Fibroblast of pulmonary artery (primary cell): Measurements from ENCODE around the gene BRME1.

Experiments
- DNase-seq: peaks from one replicate; pipeline ENCODE4 v3.0.0-alpha.2; 2010; ENCODE audit warnings: low read depth
- H3K4me3 ChIP-seq: replicated peaks from 2 replicates; pipeline ENCODE4 v1.5.1; 2011; ENCODE audit warnings: low read depth, mild to moderate bottlenecking, control low read depth, low read length, moderate library complexity
- TF ChIP-seq, protein P1 (sequence below): IDR thresholded peaks from 2 replicates; pipeline ENCODE4 v1.5.1; 2011; ENCODE audit warnings: mild to moderate bottlenecking, control low read depth, low read length, inconsistent platforms; ENCODE audit errors: missing control alignments

BRME1 gene

DNA sequence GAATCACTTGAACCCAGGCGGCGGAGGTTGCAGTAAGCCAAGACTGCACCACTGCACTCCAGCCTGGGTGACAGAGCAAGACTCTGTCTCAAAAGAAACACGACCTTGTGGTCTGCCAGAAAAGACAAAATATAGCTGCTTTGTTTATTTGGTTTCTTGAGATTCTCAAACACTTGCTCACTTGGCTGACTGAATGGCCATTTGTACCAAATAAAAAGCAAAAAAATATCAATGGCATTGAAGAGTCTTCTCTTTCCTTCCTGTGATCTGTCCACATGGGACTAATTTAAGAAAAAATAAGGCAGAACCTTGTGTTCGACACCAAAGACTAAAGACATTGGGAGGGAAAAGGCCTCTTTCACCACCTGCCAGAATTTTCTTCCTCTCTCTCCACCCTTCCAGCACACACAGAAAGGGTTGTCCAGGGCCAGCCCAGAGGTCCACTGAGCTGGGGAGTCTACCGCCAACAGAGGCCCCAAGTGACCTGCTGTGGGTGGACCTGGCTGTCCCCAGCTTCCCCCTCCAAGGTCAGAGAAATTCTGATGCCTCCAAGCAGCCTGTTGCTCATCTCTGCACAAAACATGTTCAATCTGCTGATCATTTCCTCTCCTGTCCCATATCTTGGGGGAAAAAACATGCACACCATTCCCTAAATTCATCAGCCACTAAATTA is 5.9 kb downstream of the BRME1 start:
- TF ChIP-seq, protein P1, sequence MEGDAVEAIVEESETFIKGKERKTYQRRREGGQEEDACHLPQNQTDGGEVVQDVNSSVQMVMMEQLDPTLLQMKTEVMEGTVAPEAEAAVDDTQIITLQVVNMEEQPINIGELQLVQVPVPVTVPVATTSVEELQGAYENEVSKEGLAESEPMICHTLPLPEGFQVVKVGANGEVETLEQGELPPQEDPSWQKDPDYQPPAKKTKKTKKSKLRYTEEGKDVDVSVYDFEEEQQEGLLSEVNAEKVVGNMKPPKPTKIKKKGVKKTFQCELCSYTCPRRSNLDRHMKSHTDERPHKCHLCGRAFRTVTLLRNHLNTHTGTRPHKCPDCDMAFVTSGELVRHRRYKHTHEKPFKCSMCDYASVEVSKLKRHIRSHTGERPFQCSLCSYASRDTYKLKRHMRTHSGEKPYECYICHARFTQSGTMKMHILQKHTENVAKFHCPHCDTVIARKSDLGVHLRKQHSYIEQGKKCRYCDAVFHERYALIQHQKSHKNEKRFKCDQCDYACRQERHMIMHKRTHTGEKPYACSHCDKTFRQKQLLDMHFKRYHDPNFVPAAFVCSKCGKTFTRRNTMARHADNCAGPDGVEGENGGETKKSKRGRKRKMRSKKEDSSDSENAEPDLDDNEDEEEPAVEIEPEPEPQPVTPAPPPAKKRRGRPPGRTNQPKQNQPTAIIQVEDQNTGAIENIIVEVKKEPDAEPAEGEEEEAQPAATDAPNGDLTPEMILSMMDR, result no peak
- no peak for DNase-seq
- no peak overlapping the region for H3K4me3 ChIP-seq

DNA sequence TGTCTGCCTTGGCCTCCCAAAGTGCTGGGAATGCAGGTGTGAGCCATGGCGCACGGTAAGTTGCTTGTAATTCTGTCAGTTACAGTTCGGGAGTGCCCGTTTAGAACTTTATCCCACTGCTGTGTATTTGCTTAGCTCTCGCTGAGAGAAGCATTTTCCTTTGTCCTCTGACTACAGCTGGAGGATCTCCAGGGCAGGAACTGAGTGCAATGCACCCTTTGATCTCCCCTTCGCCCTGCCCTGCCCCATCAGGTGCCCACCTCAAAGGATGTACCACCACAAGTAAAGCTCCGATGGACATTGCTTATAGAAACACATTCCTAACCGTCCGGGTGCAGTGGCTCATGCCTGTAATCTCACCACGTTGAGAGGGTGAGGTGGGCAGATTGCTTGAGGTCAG is 6.5 kb downstream of the BRME1 start:
- TF ChIP-seq, protein P1, result no peak
- no peak for DNase-seq
- H3K4me3 ChIP-seq, result no peak overlapping the region

DNA sequence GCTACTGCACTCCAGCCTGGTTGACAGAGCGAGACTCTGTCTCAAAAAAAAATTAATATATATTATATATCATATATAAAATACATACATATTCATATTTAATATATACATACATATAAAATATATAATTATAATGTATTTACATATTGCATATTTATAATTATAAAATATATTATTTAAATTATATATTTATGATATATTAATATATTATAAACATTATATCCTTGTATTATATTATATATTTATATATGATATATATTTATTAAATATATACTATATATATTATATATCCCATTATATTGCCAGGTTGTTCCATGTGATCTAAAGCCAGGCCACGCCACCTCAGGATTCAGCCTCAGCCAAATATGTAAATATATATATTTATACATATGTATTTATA is 9.7 kb downstream of the BRME1 start:
- H3K4me3 ChIP-seq, result no peak overlapping the region
- TF ChIP-seq, protein P1, result no peak
- no peak for DNase-seq

DNA sequence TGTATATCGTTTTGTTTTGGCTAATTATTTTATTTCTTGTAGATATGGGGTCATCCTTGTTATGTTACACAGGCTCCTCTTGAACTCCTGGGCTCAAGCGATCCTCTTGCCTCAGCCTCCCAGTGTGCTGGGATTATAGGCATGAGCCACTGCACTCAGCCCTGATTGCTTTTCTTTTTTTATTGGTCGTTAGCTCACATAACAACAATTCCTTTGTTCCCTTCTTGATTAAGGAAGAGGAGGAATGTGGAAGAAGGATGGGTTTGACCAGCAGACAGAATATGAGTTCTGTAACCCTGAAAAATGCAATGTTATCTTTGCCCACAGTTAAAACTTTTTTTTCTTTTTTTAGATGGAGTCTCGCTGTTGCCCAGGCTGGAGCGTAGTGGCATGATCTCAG is 11.4 kb downstream of the BRME1 start:
- TF ChIP-seq, protein P1, result no peak
- DNase-seq, result no peak
- H3K4me3 ChIP-seq, result no peak overlapping the region

DNA sequence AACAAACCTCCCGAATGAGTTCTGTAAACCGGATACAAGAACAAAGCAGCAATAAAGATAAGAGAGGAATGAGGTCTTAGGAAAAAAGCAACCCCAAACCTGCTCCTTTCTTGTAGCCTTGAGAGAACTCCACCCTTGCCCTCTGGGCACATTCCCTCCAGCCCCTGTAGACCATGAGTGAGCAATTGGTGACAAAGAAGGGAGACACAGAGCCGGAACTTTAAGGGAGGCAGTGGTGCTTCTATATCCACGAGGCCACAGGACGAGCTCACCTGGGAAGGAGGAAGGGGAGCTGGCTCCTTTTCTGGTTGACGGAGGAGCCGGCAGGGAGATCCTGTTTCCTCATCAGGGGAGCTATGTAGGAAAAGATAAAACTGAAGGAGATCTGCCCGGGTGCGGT is 13.0 kb downstream of the BRME1 start:
- TF ChIP-seq, protein P1, result no peak
- H3K4me3 ChIP-seq, result no peak overlapping the region

DNA sequence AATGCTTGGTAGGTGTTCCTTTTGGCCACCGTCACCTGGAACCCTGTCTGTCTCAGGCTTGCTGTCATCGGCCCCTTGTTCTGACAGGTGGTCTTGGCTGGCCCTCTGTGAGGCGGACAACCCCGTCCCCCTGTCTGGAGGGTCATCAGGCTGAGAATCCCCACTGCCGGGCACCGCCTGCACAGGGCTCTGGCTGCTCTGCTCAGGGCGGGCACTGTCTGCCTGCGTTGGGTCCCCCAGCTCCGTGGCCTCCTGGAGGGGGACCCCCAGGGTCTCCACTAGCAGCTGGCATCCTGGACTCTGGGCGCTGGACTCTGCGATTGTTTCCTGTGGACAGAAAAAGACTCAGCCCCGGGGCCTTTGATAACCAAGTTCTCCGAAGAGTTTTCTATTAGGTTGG is 15.8 kb downstream of the BRME1 start:
- DNase-seq, result no peak
- TF ChIP-seq, protein P1, result no peak
- H3K4me3 ChIP-seq, result no peak overlapping the region

More for the DNA sequence above, 13.0 kb downstream of the BRME1 start:
- DNase-seq, result no peak

DNA sequence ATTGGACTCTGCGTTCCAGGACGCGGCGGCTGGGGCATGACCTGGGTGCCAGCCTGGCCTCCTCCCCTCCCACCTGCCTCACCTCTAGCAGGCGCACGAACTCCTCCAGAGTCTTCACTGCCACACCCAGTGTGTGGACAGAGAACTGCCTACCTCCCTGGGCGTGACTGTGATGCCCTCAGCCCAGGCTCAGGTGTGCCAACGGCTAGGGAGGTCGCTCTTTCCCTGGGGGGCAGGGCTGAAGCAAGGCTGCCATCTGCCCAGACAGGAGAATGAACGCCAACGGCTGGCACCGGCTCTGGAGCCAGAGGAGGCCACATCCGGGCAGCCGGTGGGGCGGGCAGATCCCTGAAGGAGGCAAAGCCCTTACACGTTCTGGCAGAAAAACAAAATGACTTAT is 17.6 kb downstream of the BRME1 start:
- no peak overlapping the region for H3K4me3 ChIP-seq
- TF ChIP-seq, protein P1, result no peak
- DNase-seq, result no peak
